ENCODE data around the gene ZNF148.

Gene ZNF148

GRCh38 chr3:125179884-125180240 is 195.3 kb downstream of the ZNF148 start:
- no peaks in the 10 kb centered on the region for H3K27me3 ChIP-seq (ENCODE audit: insufficient read depth, low read depth)
- no peak overlapping the region for H3K27ac ChIP-seq
- H4K20me1 ChIP-seq (ENCODE audit: insufficient read depth) = no peaks in the 10 kb centered on the region
- no peaks in the 10 kb centered on the region for H3K36me3 ChIP-seq (ENCODE audit: insufficient read depth)
- no peak overlapping the region for H3K9ac ChIP-seq
- no peak overlapping the region for H3K4me3 ChIP-seq (IDR thresholded peaks at IDR 0.05; ENCODE audit: insufficient read depth, low read depth, low read length)
- TF ChIP-seq CTCF (conservative IDR thresholded peaks at IDR 0.05; ENCODE audit: low read depth, low read length) = no peak
- H3K4me1 ChIP-seq (ENCODE audit: low read depth, poor library complexity, severe bottlenecking) = no peaks in the 10 kb centered on the region
- H3K79me2 ChIP-seq (ENCODE audit: insufficient read depth, low read depth) = no peaks in the 10 kb centered on the region
- no peak overlapping the region for H2AFZ ChIP-seq (ENCODE audit: low read depth)
- H3K4me2 ChIP-seq = no peak overlapping the region

- Histone ChIP-seq H3K79me2 (ENCODE audit: insufficient read depth, low read depth) (no peaks in the 10 kb centered on the region), H3K9ac (no peak overlapping the region), H4K20me1 (ENCODE audit: insufficient read depth) (no peaks in the 10 kb centered on the region), H3K27me3 (ENCODE audit: insufficient read depth, low read depth) (no peaks in the 10 kb centered on the region), H3K4me1 (ENCODE audit: low read depth, poor library complexity, severe bottlenecking) (no peaks in the 10 kb centered on the region), H3K27ac (no peak overlapping the region), H3K4me3 (IDR thresholded peaks at IDR 0.05; ENCODE audit: insufficient read depth, low read depth, low read length) (no peak overlapping the region), H3K36me3 (ENCODE audit: insufficient read depth) (no peaks in the 10 kb centered on the region), H2AFZ (ENCODE audit: low read depth) (no peak overlapping the region), H3K4me2 (no peak overlapping the region)
- TF ChIP-seq CTCF (conservative IDR thresholded peaks at IDR 0.05; ENCODE audit: low read depth, low read length) = no peak
These were observed 195.8 kb downstream of the ZNF148 start for GRCh38 chr3:125179143-125179883.

- Histone ChIP-seq H2AFZ (ENCODE audit: low read depth) (no peak overlapping the region), H3K4me3 (IDR thresholded peaks at IDR 0.05; ENCODE audit: insufficient read depth, low read depth, low read length) (no peak overlapping the region), H3K27ac (no peak overlapping the region), H3K9ac (no peak overlapping the region), H4K20me1 (ENCODE audit: insufficient read depth) (no peaks in the 10 kb centered on the region), H3K4me1 (ENCODE audit: low read depth, poor library complexity, severe bottlenecking) (no peaks in the 10 kb centered on the region), H3K79me2 (ENCODE audit: insufficient read depth, low read depth) (no peaks in the 10 kb centered on the region), H3K27me3 (ENCODE audit: insufficient read depth, low read depth) (no peaks in the 10 kb centered on the region), H3K36me3 (ENCODE audit: insufficient read depth) (no peaks in the 10 kb centered on the region), H3K4me2 (no peak overlapping the region)
- no peak for TF ChIP-seq CTCF (conservative IDR thresholded peaks at IDR 0.05; ENCODE audit: low read depth, low read length)
These were observed 197.4 kb downstream of the ZNF148 start for GRCh38 chr3:125177746-125178145.

Measured in KMS-11 (cell line).